Activated CD4-positive, alpha-beta memory T cell treated with anti-CD3 and anti-CD28 coated beads, Interleukin-2, amount 10 ng/mL, durations not matched to agents 7 days and 5 days (primary cell): ENCODE measurements around the gene KLF9. TPM values are rescaled to one million over a fixed set of nuclear protein-coding genes. Genes with fewer than 3 reads are reported as not detected.

Experiments used
- CTCF ChIA-PET: fragments of 350-600 bp; sonication (Branson Sonifier 250); formaldehyde crosslinking; loops from one replicate; lab custom pipeline; 2021; ENCODE audit warnings: antibody characterized with exemption, inconsistent platforms; lab: Charles Lee
- POLR2A ChIA-PET: fragments of 350-600 bp; sonication (Branson Sonifier 250); formaldehyde crosslinking; loops from one replicate; lab custom pipeline; 2021; ENCODE audit warnings: antibody characterized with exemption; lab: Charles Lee
- DNase-seq: peaks from one replicate; pipeline ENCODE4 v3.0.0-alpha.2; 2020
- H3K27ac Mint-ChIP-seq: one replicate; pipeline ENCODE4 v1.8.0; 2021; ENCODE audit warnings: mild to moderate bottlenecking, mixed read lengths
- H3K27me3 Mint-ChIP-seq: one replicate; pipeline ENCODE4 v1.8.0; 2021; ENCODE audit warnings: mixed read lengths
- H3K36me3 Mint-ChIP-seq: one replicate; pipeline ENCODE4 v1.8.0; 2021; ENCODE audit warnings: low read depth, mixed read lengths
- H3K4me1 Mint-ChIP-seq: one replicate; pipeline ENCODE4 v1.8.0; 2021; ENCODE audit warnings: mixed read lengths
- H3K4me3 Mint-ChIP-seq: one replicate; pipeline ENCODE4 v1.8.0; 2021; ENCODE audit warnings: mild to moderate bottlenecking, mixed read lengths
- H3K9me3 Mint-ChIP-seq: one replicate; pipeline ENCODE4 v1.8.0; 2021; ENCODE audit warnings: mixed read lengths
- total RNA-seq, 2 experiments: library from RNA; stranded (reverse); gene quantifications; one replicate each; pipeline ENCODE4 v1.2.3, GENCODE V29; 2021

KLF9 gene
- total RNA-seq, 2 experiments from 2014 or later, result 19.2 to 19.6 TPM

DNA sequence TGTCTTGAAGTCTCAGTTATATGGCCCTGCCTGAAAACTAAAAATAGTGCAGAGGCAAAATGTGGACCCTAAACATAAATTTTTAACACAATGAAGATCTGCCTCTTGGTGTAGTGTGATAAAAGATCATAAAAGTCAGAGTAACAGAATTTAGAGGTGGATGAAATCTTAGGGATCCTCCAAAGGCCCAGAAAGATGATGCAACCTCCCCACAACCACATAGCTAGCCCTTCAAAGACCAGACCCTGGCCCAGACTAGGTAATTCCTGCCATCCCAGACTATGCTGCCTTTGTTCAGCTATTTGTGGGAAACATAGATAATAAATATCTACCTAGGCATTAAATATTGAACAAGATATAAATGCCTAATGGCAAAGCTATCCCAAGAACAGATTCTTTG, 15.3 kb downstream of the KLF9 start:
- H3K9me3 Mint-ChIP-seq, result no peaks in the 10 kb centered on the region
- ChIA-PET POLR2A (interaction anchor here (2.1 to 7.5 kb wide), 2 partner anchors 13 to 20 kb away, joined by 8 to 62 read pairs; partner anchors contain the start of gene KLF9), CTCF (no interaction called here)
- no peaks in the 10 kb centered on the region for H3K36me3 Mint-ChIP-seq
- peak overlapping the region; percentile 42 for H3K27ac Mint-ChIP-seq
- no peak for DNase-seq
- H3K27me3 Mint-ChIP-seq, result no peaks in the 10 kb centered on the region
- H3K4me1 Mint-ChIP-seq, result peaks cover 53% of the 10 kb centered on the region
- no peak overlapping the region for H3K4me3 Mint-ChIP-seq

DNA sequence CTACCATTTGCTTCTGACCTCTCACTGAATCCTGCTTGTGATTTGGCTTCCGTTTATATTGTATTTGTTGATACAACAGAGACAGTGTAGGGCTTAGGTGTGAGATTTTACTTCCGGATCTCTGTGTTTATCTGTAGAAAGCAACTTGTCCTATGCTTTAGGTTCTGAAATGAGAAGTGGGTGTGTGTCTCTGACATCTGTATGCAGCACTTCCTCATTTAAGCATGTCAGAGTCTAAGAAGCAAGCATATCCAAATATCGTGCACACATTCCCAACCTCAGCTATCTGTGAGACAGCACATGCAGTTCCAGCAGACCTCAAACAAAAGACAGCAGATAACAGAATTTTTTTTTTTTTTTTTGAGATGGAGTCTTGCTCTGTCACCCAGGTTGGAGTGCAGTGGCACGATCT, 16.3 kb downstream of the KLF9 start:
- POLR2A ChIA-PET, result interaction anchor here (0.8 to 7.5 kb wide), 3 partner anchors 14 to 22 kb away, joined by 3 to 62 read pairs (median 8); partner anchors contain the start of gene KLF9
- H3K4me1 Mint-ChIP-seq, result peaks cover 53% of the 10 kb centered on the region
- no peaks in the 10 kb centered on the region for H3K27me3 Mint-ChIP-seq
- H3K36me3 Mint-ChIP-seq, result no peaks in the 10 kb centered on the region
- CTCF ChIA-PET, result no interaction called here
- peak overlapping the region; percentile 78 for H3K27ac Mint-ChIP-seq
- no peak overlapping the region for H3K4me3 Mint-ChIP-seq
- DNase-seq, result no peak
- no peaks in the 10 kb centered on the region for H3K9me3 Mint-ChIP-seq

DNA sequence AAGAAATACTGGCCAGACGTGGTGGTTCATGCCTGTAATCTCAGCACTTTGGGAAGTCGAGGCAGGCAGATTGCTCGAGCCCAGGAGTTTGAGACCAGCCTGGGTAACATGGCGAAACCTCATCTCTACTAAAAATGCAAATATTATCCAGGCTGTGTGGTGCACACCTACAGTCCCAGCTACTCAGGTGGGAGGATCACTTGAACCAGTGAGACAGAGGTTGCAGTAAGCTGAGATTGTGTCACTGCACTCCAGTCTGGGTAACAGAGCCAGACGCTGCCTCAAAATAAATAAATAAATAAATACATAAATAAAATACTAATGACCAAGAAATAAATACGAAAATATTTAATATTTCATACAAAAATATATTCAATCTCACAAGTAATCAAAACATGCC, 18.8 kb downstream of the KLF9 start:
- Mint-ChIP-seq H3K4me1 (peaks cover 64% of the 10 kb centered on the region), H3K4me3 (no peak overlapping the region), H3K9me3 (no peaks in the 10 kb centered on the region), H3K27ac (no peak overlapping the region), H3K36me3 (no peaks in the 10 kb centered on the region), H3K27me3 (no peaks in the 10 kb centered on the region)
- DNase-seq, result no peak
- ChIA-PET POLR2A (no interaction called here), CTCF (interaction anchor here (1.1 kb wide), 1 partner anchor 55 kb away, joined by 3 read pairs; no protein-coding TSS in a partner anchor)

DNA sequence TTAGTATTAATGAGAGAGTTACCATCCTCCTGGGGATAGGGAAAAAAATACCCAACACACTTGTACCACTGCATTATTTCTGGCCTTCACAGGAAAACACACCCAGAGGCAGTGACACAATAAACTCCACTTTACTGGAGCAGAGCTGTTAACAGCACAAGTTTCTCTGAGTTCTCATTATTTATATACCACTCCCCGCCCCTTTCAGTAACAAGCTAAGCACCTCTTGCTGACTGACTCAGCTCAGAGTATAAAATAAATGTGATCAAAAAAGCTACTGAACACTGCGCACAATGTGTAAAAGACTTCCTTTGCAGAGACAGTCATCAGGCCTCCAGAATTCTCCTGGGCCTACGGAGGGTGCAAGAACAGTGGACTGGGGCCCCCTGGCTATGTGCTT, 21.6 kb downstream of the KLF9 start:
- no peak for DNase-seq
- peaks cover 54% of the 10 kb centered on the region for H3K4me1 Mint-ChIP-seq
- CTCF ChIA-PET, result interaction anchor here (0.7 to 1.7 kb wide), 4 partner anchors 15 to 1544 kb away, joined by 3 to 8 read pairs (median 4); no protein-coding TSS in a partner anchor
- no peaks in the 10 kb centered on the region for H3K9me3 Mint-ChIP-seq
- H3K4me3 Mint-ChIP-seq, result no peak overlapping the region
- H3K27ac Mint-ChIP-seq, result no peak overlapping the region
- no peaks in the 10 kb centered on the region for H3K27me3 Mint-ChIP-seq
- H3K36me3 Mint-ChIP-seq, result no peaks in the 10 kb centered on the region
- POLR2A ChIA-PET, result interaction anchor here (0.8 to 1.2 kb wide), 3 partner anchors 20 to 28 kb away, joined by 3 to 4 read pairs (median 3); no protein-coding TSS in a partner anchor

DNA sequence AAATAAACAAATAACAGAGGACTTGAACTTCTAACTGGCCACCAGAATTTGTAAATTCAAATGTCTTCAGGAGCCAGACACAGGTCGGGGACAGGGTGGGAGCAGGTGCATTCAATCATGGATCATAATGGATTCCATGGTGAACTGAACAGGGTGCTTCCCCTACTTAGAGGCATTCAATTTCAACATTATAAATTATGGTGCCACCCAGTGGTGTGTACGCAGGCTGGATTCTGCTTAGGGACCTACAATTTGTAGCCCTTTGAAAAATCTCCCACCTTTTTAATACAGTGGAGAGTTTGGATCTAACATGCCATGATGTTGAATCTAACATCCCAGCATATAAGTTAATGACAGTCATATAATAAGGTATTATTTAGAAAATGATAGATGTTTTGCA, 22.3 kb downstream of the KLF9 start:
- CTCF ChIA-PET, result interaction anchor here (1.4 to 2.7 kb wide), 4 partner anchors 12 to 210 kb away, joined by 3 to 9 read pairs (median 7); no protein-coding TSS in a partner anchor
- no peaks in the 10 kb centered on the region for H3K9me3 Mint-ChIP-seq
- H3K27me3 Mint-ChIP-seq, result no peaks in the 10 kb centered on the region
- H3K4me1 Mint-ChIP-seq, result peaks cover 50% of the 10 kb centered on the region
- no peak overlapping the region for H3K27ac Mint-ChIP-seq
- no peak overlapping the region for H3K4me3 Mint-ChIP-seq
- POLR2A ChIA-PET, result interaction anchor here (3.1 kb wide), 1 partner anchor 27 kb away, joined by 15 read pairs; no protein-coding TSS in a partner anchor
- no peak for DNase-seq
- peaks cover 6% of the 10 kb centered on the region for H3K36me3 Mint-ChIP-seq

DNA sequence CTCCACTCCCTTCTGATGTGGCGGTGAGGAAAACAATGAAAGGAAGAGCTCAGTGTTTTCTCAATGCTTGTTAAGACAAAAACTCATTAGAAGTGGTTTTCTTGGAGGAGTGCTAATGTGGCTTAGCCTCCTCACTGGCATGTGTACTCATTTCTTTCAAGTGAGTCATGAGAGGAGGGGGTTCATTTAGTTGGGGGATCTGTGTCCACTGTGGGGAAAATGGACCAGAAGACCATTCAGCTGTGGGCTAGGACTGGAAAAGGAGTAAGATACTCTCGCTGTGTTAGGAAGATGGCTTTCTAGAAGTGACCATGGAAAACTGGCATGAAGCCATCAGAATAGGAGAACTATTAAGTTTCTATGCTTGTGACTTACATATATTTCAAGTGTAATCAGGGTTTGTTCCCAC, 23.5 kb downstream of the KLF9 start:
- Mint-ChIP-seq H3K4me3 (no peak overlapping the region), H3K27me3 (no peaks in the 10 kb centered on the region)
- CTCF ChIA-PET, result interaction anchor here (0.8 to 2.7 kb wide), 6 partner anchors 14 to 211 kb away, joined by 3 to 9 read pairs (median 4); no protein-coding TSS in a partner anchor

DNA sequence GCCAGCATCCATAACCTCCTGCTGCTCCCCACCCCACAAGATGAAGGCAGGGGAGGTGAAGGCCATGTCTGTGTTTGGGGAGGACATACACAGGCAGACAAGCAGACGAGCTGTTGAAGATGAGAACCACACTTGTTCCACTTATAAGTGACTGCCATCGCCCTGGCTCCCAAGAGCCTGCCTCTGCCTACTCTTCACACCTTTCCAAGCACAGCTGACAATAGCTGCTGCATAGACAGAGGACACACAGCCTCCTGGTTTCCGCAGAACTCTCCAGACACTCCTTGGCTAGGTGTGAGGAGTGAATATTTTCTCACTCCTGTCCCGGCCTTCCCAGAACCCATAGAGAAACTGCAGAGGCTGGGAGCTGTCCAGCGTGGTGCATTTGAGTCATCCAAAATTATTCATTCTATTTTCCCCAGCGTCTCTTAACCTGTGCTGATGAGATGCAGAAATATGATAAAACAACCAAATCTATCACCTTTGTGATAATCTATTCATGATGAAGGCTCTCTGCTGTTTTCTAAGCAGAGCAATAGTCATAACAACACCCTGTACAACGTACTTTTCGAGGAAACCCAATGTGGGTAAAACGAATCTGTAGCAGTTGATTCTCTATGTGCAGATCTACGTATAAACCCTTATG, 24.7 kb downstream of the KLF9 start:
- Mint-ChIP-seq H3K36me3 (peaks cover 9% of the 10 kb centered on the region), H3K4me3 (no peak overlapping the region), H3K4me1 (peaks cover 40% of the 10 kb centered on the region), H3K27me3 (no peaks in the 10 kb centered on the region), H3K9me3 (no peaks in the 10 kb centered on the region), H3K27ac (no peak overlapping the region)
- ChIA-PET CTCF (interaction anchor here (1.1 to 2.7 kb wide), 4 partner anchors 13 to 49 kb away, joined by 3 to 9 read pairs (median 4); no protein-coding TSS in a partner anchor), POLR2A (interaction anchor here (0.9 to 3.1 kb wide), 3 partner anchors 23 to 131 kb away, joined by 3 to 15 read pairs (median 5); partner anchors contain the start of gene SMC5)
- no peak for DNase-seq

More for the DNA sequence above, 23.5 kb downstream of the KLF9 start:
- H3K9me3 Mint-ChIP-seq, result no peaks in the 10 kb centered on the region
- peaks cover 41% of the 10 kb centered on the region for H3K4me1 Mint-ChIP-seq
- peaks cover 9% of the 10 kb centered on the region for H3K36me3 Mint-ChIP-seq
- DNase-seq, result no peak
- no peak overlapping the region for H3K27ac Mint-ChIP-seq
- POLR2A ChIA-PET, result interaction anchor here (1.2 to 3.1 kb wide), 3 partner anchors 13 to 132 kb away, joined by 3 to 15 read pairs (median 3); partner anchors contain the start of gene SMC5

DNA sequence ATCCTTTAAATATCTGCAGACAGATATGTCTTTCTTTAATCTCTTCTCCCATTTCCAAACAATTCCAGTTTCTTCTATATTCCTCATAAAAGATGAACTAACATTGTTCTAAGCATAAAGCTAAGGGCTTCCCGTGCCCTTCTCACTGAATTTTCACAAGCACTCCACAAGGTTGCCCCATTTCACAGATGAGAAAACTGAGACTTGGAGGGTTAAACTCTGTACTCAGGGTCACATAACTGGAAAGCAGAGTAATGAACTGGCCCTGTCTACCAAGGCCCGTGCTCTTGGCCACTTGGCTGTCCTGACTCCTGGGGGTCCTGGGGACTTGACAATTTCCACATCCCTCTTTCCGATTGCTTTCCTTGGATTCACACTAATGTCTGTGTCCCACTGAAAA, 25.3 kb downstream of the KLF9 start:
- no peak overlapping the region for H3K4me3 Mint-ChIP-seq
- H3K27ac Mint-ChIP-seq, result no peak overlapping the region
- peaks cover 40% of the 10 kb centered on the region for H3K4me1 Mint-ChIP-seq
- ChIA-PET CTCF (interaction anchor here (2.7 kb wide), 1 partner anchor 49 kb away, joined by 6 read pairs; no protein-coding TSS in a partner anchor), POLR2A (interaction anchor here (1.5 to 3.1 kb wide), 2 partner anchors 30 to 131 kb away, joined by 3 to 15 read pairs; partner anchors contain the start of gene SMC5)
- no peaks in the 10 kb centered on the region for H3K27me3 Mint-ChIP-seq
- no peaks in the 10 kb centered on the region for H3K9me3 Mint-ChIP-seq
- H3K36me3 Mint-ChIP-seq, result peaks cover 10% of the 10 kb centered on the region
- no peak for DNase-seq

GRCh38 chr9:70387663-70388062, 26.8 kb downstream of the KLF9 start:
- CTCF ChIA-PET, result no interaction called here
- POLR2A ChIA-PET, result interaction anchor here (1.6 kb wide), 1 partner anchor 27 kb away, joined by 3 read pairs; the partner anchor contains the start of gene KLF9
- Mint-ChIP-seq H3K27ac (no peak overlapping the region), H3K36me3 (peaks cover 12% of the 10 kb centered on the region), H3K9me3 (no peaks in the 10 kb centered on the region), H3K4me1 (peaks cover 33% of the 10 kb centered on the region), H3K4me3 (no peak overlapping the region), H3K27me3 (no peaks in the 10 kb centered on the region)
- DNase-seq, result no peak

DNA sequence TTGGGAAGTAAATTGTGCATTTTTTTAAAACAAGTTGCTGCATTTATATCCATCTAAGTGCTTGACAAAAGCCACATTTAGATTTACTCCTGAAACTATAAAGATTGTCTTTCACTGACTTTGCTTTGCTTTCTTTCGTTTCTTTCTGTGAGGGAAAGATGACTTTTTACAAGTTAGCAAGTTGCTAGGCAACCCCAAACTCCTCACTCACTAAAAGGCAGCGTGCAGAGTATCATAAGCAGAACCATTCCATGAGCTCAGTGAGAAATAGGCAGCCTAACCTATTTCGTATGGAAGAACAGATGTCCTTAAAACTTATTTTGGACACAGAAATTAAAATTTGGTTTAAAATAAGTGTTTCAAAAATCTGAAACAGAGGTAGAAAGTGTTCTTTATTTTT, 29.0 kb downstream of the KLF9 start:
- ChIA-PET CTCF (no interaction called here), POLR2A (no interaction called here)
- no peaks in the 10 kb centered on the region for H3K27me3 Mint-ChIP-seq
- peaks cover 15% of the 10 kb centered on the region for H3K4me1 Mint-ChIP-seq
- H3K9me3 Mint-ChIP-seq, result no peaks in the 10 kb centered on the region
- H3K27ac Mint-ChIP-seq, result no peak overlapping the region
- no peak for DNase-seq
- no peak overlapping the region for H3K4me3 Mint-ChIP-seq
- H3K36me3 Mint-ChIP-seq, result peaks cover 12% of the 10 kb centered on the region

- H3K27me3 Mint-ChIP-seq, result no peaks in the 10 kb centered on the region
- H3K4me1 Mint-ChIP-seq, result peaks cover 2% of the 10 kb centered on the region
- H3K9me3 Mint-ChIP-seq, result no peaks in the 10 kb centered on the region
- no peak overlapping the region for H3K4me3 Mint-ChIP-seq
- ChIA-PET CTCF (no interaction called here), POLR2A (no interaction called here)
- no peak overlapping the region for H3K27ac Mint-ChIP-seq
- H3K36me3 Mint-ChIP-seq, result peaks cover 12% of the 10 kb centered on the region
- no peak for DNase-seq
Observed at GRCh38 chr9:70382709-70383605, 31.5 kb downstream of the KLF9 start.

GRCh38 chr9:70382046-70382708, 32.3 kb downstream of the KLF9 start:
- Mint-ChIP-seq H3K4me1 (no peaks in the 10 kb centered on the region), H3K9me3 (no peaks in the 10 kb centered on the region), H3K36me3 (peaks cover 6% of the 10 kb centered on the region), H3K27me3 (no peaks in the 10 kb centered on the region), H3K27ac (no peak overlapping the region), H3K4me3 (no peak overlapping the region)
- ChIA-PET CTCF (no interaction called here), POLR2A (no interaction called here)
- no peak for DNase-seq
